MM.1S (cell line): ENCODE data around the gene HMG20A.

ENCODE experiments used
- EZH2 ChIP-seq: fragments of 300-600 bp; sonication (generic); optimal IDR thresholded peaks from 2 replicates; pipeline ENCODE3; 2017; ENCODE audit warnings: low read depth, mild to moderate bottlenecking, antibody characterized with exemption, low read length, mixed read lengths
- TF ChIP-seq, protein P1 (sequence below): fragments of 300-600 bp; sonication (generic); IDR thresholded peaks from 2 replicates; pipeline ENCODE4 v1.5.1; 2016; ENCODE audit warnings: antibody characterized with exemption, low read length, mixed read lengths

DNA sequence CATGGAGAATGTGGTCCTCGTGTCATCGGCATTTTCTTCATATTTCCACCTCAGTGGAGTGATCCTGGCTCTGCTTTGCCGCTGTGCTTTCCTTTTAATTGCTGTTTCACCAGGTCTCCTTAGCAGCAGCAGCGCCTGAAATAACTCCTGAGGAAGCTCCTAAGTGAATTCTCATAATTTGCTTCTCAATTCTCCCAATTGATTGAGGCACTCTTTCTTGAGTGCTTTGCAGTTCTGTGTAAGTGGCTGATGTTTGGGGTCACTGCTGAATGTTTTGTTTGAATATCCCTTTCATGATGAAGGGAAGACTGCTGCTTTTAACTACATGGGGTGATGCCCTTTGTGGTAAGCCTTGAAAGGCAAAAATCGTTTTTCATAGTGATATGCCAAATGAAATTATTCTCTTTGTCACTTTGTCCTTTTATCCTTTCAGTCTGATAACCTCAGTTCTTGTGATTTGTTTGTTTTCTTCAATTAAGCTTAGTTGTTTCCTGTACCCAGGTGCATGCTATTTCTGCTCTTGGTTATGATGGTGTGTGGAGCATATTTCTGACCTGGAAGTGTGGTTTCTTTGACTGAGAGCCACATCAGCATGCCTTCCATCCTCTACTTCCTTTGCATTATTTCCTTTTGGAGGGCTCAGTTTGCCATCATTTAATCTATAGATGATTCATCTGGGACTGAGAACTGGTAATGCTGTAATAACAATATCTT is 36.7 kb downstream of the HMG20A start:
- TF ChIP-seq EZH2: no peak
- TF ChIP-seq, protein P1, sequence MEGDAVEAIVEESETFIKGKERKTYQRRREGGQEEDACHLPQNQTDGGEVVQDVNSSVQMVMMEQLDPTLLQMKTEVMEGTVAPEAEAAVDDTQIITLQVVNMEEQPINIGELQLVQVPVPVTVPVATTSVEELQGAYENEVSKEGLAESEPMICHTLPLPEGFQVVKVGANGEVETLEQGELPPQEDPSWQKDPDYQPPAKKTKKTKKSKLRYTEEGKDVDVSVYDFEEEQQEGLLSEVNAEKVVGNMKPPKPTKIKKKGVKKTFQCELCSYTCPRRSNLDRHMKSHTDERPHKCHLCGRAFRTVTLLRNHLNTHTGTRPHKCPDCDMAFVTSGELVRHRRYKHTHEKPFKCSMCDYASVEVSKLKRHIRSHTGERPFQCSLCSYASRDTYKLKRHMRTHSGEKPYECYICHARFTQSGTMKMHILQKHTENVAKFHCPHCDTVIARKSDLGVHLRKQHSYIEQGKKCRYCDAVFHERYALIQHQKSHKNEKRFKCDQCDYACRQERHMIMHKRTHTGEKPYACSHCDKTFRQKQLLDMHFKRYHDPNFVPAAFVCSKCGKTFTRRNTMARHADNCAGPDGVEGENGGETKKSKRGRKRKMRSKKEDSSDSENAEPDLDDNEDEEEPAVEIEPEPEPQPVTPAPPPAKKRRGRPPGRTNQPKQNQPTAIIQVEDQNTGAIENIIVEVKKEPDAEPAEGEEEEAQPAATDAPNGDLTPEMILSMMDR: no peak
